Stimulated activated CD8-positive, alpha-beta memory T cell treated with anti-CD3 and anti-CD28 coated beads, Interleukin-12 subunit alpha, Interleukin-12 subunit beta, amount 100 ng/mL, for 24 hours (primary cell): ENCODE measurements around the gene LINC00305.

Experiments used
- DNase-seq: peaks from one replicate; pipeline ENCODE4 v3.0.0-alpha.2; 2020; ENCODE audit errors: extremely low read depth

The LINC00305 gene

GRCh38 chr18:64148988-64149387 is at the start of gene LINC00305:
TSS of gene LINC00305 (minus strand) at chr18:64149088.
- no peak for DNase-seq

- no peak for DNase-seq
Observed at GRCh38 chr18:64191069-64191468, 42.2 kb upstream of the LINC00305 start.

DNA sequence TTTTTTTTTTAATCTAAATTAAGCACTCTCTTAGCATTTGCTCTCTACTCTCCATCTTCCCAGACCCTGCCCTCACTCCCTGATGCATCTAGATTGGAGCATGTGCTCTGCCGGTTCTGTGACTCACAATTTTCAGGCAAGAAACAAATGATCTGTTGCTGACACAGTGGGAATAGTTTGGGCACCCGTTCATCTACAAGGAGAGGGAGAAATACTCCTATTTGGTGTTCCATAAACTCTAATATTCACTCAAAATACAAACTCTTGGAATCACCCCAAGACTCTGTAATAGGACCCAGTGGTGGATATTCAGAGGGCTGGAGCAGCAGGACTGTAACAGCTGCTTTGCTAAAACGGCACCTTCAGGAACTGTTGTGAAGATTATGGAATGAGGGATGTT is 37.1 kb upstream of the LINC00305 start:
- no peak for DNase-seq

DNA sequence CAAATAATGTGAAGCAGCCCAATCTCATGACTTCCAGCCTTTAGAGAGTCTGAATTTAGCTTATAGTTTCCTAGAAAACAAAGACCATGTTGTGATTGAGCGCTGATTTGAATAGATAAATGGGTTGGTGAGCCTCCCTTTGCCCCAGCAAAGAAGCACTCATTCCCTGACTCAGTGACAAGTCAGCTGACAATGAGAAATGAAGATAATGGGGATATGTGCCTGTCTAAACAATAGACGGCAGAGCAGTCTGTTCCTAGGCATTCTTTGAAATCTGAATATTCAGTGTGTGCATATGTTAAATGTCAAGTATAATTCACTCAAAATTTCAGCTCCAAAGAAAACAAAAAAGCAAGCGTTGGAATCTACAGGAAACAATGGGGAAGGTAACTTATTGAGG is 34.8 kb upstream of the LINC00305 start:
- no peak for DNase-seq

GRCh38 chr18:64180617-64181016 is 31.7 kb upstream of the LINC00305 start:
- no peak for DNase-seq

DNA sequence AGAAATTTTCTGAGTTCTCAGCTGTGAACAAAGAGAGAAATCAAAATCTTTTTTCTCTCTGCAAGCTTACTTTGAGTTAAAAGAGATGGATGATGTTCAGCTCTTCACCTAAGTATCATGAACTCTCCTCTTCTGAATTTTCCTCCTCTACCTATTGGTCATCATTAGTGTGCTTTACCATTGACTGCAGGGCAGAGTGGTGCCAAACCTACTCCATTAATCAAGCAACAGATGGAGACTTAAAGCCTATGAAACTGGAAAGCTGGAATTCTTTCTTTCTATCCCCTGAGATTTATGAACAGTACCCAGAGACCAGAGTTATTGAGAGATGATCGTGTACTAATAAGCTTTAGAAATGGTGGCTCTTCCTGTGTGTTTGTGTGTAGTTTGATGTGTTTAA is 31.3 kb upstream of the LINC00305 start:
- no peak for DNase-seq

GRCh38 chr18:64179556-64180080 is 30.7 kb upstream of the LINC00305 start:
- DNase-seq = no peak

DNA sequence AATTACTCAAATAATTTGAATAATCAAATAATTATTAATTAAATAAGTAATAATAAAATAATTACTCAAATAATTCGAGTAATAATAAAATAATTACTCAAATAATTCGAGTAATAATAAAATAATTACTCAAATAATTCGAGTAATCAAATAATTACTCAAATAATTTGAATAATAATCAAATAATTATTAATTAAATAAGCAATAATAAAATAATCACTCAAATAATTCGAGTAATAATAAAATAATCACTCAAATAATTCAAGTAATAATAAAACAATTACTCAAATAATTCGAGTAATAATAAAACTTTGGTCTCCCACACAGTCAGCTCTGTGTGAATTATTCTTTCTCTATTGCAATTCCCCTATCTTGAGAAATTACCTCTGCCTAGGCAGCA is 30.0 kb upstream of the LINC00305 start:
- no peak for DNase-seq

DNA sequence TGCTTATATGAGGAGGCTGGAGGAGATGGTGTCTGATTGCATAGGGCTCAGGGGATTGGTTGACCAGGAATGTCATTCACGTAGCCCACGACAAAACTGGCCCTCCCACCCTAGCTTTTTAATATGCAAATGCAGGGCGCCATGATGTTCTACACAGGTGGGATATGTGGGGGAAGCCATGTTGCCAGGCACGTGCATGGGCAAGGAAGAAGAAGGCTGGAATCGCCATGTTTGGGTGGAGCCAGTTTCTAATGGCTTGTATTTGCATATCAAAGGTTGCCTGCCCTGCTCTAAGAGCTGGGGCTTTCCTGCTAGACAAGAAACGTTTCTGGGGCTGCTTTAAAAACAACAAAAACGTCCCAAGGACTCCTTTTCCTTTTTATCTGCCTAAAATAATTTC is 26.5 kb upstream of the LINC00305 start:
- DNase-seq = no peak

- no peak for DNase-seq
Observed at GRCh38 chr18:64171576-64171975, 22.7 kb upstream of the LINC00305 start.

DNA sequence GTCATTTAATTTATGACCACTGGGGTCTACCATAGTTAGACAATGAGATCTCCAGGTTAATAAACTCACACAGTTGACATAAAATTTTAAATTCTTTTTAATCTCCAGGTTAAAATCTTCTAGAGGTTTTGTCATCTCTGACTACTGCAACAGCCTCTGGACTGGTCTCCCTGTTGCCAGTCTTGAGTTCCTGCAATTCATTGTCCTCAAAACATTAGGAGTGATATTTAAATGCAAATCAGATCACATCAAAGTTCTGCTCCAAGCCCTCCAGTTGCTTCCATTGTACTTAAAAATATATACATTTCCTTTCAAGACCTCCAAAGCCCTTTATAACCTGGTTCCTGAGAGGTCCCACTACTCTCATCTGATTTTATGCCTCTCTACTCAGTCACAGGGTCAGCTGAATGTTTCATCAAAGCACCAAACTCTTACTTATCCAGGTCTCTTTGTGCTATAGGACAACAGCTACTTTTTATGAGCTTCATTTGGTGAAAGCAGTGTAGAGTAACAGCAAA is 18.6 kb upstream of the LINC00305 start:
- no peak for DNase-seq

DNA sequence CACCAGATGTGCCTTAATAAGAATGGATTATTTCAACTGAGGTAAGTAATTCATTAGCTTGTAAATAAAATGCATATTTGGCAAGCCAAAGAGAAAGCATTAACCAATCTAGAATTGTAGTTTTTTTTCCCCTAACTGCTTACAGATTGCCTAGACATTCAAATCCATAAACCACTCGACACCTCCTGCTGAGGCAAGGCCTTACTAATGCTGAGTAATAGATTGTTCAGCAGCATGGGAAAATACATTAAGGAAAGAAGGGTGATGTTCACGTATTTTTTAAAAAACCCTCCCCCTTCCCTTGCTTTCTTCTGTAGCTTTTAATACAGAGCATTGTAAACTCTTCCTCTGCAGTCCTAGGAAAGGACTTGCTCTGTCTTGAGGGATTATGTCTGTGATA is 17.0 kb upstream of the LINC00305 start:
- no peak for DNase-seq

- DNase-seq = no peak
Observed at GRCh38 chr18:64164883-64165282, 16.0 kb upstream of the LINC00305 start.

DNA sequence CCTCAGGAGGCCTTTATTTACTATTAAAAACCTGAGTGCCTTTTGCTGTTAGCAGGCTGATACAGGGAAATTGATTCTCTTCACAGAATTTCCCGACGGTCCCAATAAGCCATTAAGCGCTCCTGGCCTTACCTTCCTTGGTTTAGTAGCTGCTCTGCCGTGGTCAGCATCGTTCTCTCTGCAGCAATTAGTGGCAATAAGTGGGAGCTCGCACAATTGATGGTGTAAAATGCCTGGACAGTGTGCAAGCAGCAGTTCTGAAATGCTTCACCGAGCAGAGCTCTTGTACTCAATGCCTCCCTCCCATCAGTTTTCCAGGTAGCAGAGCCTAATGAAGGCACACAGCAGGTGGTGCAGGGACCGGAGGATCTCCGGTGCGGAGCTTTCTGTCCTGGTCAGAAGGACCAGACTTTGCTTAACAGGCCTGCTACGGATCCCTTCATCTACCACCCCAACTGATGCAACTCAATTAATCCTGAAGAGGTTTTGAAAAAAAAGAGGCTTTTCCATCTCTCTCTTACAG is 1.1 kb upstream of the LINC00305 start:
- no peak for DNase-seq

DNA sequence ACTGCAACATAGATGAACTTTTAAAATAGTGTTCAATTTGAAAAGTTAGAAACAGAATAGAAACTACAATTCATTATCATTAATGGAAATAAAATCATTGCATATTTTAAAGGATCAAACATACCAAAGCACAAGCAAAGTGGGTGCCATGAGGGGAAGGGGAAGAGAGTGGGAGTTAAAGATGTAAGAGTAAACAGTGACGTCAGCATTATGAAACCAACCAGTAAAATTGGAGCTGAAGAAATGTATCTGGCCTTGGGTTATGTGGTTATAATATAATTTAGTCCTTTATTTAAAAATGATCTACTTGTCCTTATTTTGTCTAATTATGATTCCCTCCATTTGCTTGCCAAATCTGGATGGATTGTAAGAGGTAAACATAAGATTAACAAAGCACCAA is 6.0 kb downstream of the LINC00305 start:
- DNase-seq = no peak

DNA sequence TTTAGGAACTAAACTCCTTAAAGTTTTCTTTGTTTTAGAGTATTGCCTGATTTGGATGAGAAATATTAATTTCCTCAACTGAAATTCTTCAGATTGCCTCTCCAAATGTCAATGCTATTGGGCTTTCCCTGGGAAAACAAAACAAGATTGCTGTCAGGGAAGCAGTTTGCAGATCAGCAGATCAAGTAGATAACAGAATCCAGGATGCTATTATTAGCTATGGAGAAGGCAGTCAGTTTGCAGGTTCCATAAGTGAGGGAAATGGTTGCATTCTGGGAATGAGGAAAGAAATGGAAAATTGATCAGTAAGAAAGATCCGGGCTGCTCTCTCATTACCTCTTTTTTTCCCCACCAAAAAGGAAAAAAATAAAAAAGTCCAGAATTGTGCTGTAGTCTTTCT is 11.0 kb downstream of the LINC00305 start:
- DNase-seq = no peak

GRCh38 chr18:64134044-64134747 is 14.7 kb downstream of the LINC00305 start:
- no peak for DNase-seq

GRCh38 chr18:64132871-64133270 is 16.0 kb downstream of the LINC00305 start:
- DNase-seq = no peak

- no peak for DNase-seq
Observed at GRCh38 chr18:64131314-64131713, 17.6 kb downstream of the LINC00305 start.

DNA sequence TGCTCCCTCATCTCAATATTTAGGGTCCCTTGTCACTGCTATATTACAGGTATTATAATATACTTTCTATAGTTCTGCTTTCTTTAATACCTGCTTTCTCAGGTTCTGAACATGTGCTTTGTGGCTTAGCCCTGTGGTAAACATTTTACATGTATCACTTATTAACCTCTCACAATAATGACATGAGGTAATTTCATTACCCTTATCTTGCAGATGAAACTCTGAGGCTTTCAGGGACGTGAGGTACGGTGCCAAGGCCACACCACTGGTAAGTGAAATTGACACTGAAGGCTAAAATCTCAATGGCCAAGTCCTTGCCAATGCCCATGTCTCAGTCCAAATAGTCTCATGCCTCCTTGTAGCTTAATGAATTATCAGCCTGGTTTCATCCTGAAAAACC is 21.7 kb downstream of the LINC00305 start:
- no peak for DNase-seq

DNA sequence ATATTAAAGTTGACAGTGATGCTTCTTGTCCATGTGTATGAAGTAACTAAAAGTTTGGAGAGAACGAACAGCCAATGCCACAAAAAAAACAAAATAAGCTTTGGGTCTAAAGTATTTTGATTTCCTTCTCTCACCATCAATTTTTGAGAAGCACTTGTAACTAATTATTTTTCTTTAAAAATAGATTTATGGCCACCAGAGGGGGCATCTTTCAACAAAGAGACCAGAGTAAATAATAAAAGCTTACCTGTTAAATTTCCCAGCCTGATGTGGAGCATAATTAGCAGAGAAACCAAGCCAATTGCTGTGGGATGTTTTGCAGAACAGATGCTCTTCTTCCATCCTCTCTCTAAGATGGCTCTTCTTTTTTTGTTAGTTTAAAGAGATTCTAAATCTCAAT is 29.0 kb downstream of the LINC00305 start:
- DNase-seq = no peak

DNA sequence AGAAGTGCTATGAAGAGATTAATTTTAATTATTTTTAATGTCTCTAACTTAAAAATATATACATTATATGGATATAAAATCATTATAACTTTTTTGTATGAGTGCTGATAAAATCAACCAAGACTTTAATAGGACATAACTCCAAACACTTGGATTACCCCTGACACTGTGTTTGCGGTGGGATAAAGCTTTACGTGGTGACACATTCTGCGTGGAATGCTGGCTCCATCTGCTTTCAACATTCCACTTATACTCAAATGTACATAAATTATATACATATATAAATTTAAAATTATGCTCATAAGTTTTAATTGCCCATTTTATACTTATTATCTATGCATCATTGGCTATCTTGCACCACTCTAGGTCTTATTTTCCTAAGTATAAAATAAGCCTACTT is 30.5 kb downstream of the LINC00305 start:
- DNase-seq = no peak

- no peak for DNase-seq
Observed at GRCh38 chr18:64116571-64117175, 32.2 kb downstream of the LINC00305 start.
